Activated naive CD8-positive, alpha-beta T cell treated with anti-CD3 and anti-CD28 coated beads, Interleukin-2, amount 10 ng/mL, durations not matched to agents 7 days and 5 days (primary cell): ENCODE results near the gene GRIPAP1. TPM values are rescaled to one million over a fixed set of nuclear protein-coding genes. Genes with fewer than 3 reads are reported as not detected.
A peak's percentile ranks its signal among the peaks of the same experiment; 100 is the strongest.

Experiments used
- ATAC-seq: fragments of 150-1000 bp; cut with Tn5 transposase; one replicate; pipeline ENCODE4 v1.10.0; 2021; ENCODE audit warnings: low read depth, moderate library complexity
- POLR2A ChIA-PET: fragments of 350-600 bp; sonication (Branson Sonifier 250); formaldehyde crosslinking; loops from one replicate; lab custom pipeline; 2021; ENCODE audit warnings: antibody characterized with exemption; lab: Charles Lee
- DNase-seq: peaks from one replicate; pipeline ENCODE4 v3.0.0; 2021
- H3K27ac Mint-ChIP-seq: one replicate; pipeline ENCODE4 v1.8.0; 2022; ENCODE audit warnings: mild to moderate bottlenecking, mixed read lengths
- H3K27me3 Mint-ChIP-seq: one replicate; pipeline ENCODE4 v1.8.0; 2022; ENCODE audit warnings: mild to moderate bottlenecking, moderate library complexity, mixed read lengths
- H3K36me3 Mint-ChIP-seq: one replicate; pipeline ENCODE4 v1.8.0; 2021; ENCODE audit warnings: mild to moderate bottlenecking, mixed read lengths
- H3K4me1 Mint-ChIP-seq: one replicate; pipeline ENCODE4 v1.8.0; 2021; ENCODE audit warnings: mixed read lengths
- H3K4me3 Mint-ChIP-seq: one replicate; pipeline ENCODE4 v1.8.0; 2022; ENCODE audit warnings: mild to moderate bottlenecking, moderate library complexity, mixed read lengths
- H3K9me3 Mint-ChIP-seq: one replicate; pipeline ENCODE4 v1.8.0; 2021; ENCODE audit warnings: mixed read lengths
- total RNA-seq, 2 experiments: library from RNA; stranded (reverse); gene quantifications; one replicate each; pipeline ENCODE4 v1.2.3, GENCODE V29; 2021

The GRIPAP1 gene
- total RNA-seq, 2 experiments from 2014 or later = 116 to 123 TPM

GRCh38 chrX:48940404-48940955 lies 61.6 kb downstream of the GRIPAP1 start:
- no peak for DNase-seq
- no peak for ATAC-seq
- POLR2A ChIA-PET = interaction anchor here (1.0 to 7.2 kb wide), 5 partner anchors 21 to 139 kb away, joined by 3 to 51 read pairs (median 8); partner anchors contain the start of genes HDAC6, PIM2, PQBP1 and SLC35A2
- Mint-ChIP-seq H3K9me3 (no peaks in the 10 kb centered on the region), H3K4me1 (peaks cover 62% of the 10 kb centered on the region), H3K27me3 (no peaks in the 10 kb centered on the region), H3K36me3 (peaks cover 26% of the 10 kb centered on the region), H3K27ac (peak overlapping the region; percentile 96), H3K4me3 (peak overlapping the region; percentile 55)

GRCh38 chrX:48939524-48940228 lies 62.4 kb downstream of the GRIPAP1 start:
- Mint-ChIP-seq H3K27ac (peak overlapping the region; percentile 96), H3K36me3 (peaks cover 33% of the 10 kb centered on the region), H3K4me3 (peak overlapping the region; percentile 78), H3K4me1 (peaks cover 68% of the 10 kb centered on the region), H3K27me3 (no peaks in the 10 kb centered on the region), H3K9me3 (no peaks in the 10 kb centered on the region)
- ATAC-seq (peak; percentile 30), DNase-seq (peak; percentile 40)
- POLR2A ChIA-PET = interaction anchor here (1.0 to 7.2 kb wide), 7 partner anchors 19 to 256 kb away, joined by 3 to 51 read pairs (median 5); partner anchors contain the start of genes HDAC6, PIM2, PQBP1 and SLC35A2

- peak; percentile 56 for DNase-seq
- peaks cover 38% of the 10 kb centered on the region for H3K36me3 Mint-ChIP-seq
- H3K27me3 Mint-ChIP-seq = no peaks in the 10 kb centered on the region
- peak overlapping the region; percentile 96 for H3K27ac Mint-ChIP-seq
- peak; percentile 28 for ATAC-seq
- H3K9me3 Mint-ChIP-seq = no peaks in the 10 kb centered on the region
- POLR2A ChIA-PET = interaction anchor here (1.0 to 7.2 kb wide), 9 partner anchors 14 to 255 kb away, joined by 3 to 51 read pairs (median 4); partner anchors contain the start of genes GRIPAP1, OTUD5, PIM2 and SLC35A2
- peaks cover 64% of the 10 kb centered on the region for H3K4me1 Mint-ChIP-seq
- H3K4me3 Mint-ChIP-seq = peak overlapping the region; percentile 78
These were observed 63.2 kb downstream of the GRIPAP1 start for GRCh38 chrX:48938721-48939425.

- Mint-ChIP-seq H3K4me3 (peak overlapping the region; percentile 78), H3K27ac (peak overlapping the region; percentile 96), H3K4me1 (peaks cover 57% of the 10 kb centered on the region), H3K9me3 (no peaks in the 10 kb centered on the region), H3K36me3 (peaks cover 39% of the 10 kb centered on the region), H3K27me3 (no peaks in the 10 kb centered on the region)
- peak; percentile 83 for DNase-seq
- peak; percentile 83 for ATAC-seq
- POLR2A ChIA-PET = interaction anchor here (0.6 to 7.2 kb wide), 12 partner anchors 15 to 261 kb away, joined by 3 to 51 read pairs (median 4); partner anchors contain the start of genes GRIPAP1, OTUD5, PIM2 and PQBP1
These were observed 64.8 kb downstream of the GRIPAP1 start for GRCh38 chrX:48937054-48937907.

- peaks cover 35% of the 10 kb centered on the region for H3K36me3 Mint-ChIP-seq
These were observed 65.5 kb downstream of the GRIPAP1 start for GRCh38 chrX:48936429-48937053.

GRCh38 chrX:48935301-48935670 lies 66.8 kb downstream of the GRIPAP1 start:
- POLR2A ChIA-PET = no interaction called here
- no peak for ATAC-seq
- no peak overlapping the region for H3K4me3 Mint-ChIP-seq
- H3K36me3 Mint-ChIP-seq = peaks cover 29% of the 10 kb centered on the region
- no peak for DNase-seq
- H3K27ac Mint-ChIP-seq = no peak overlapping the region
- H3K27me3 Mint-ChIP-seq = no peaks in the 10 kb centered on the region
- peaks cover 41% of the 10 kb centered on the region for H3K4me1 Mint-ChIP-seq
- H3K9me3 Mint-ChIP-seq = no peaks in the 10 kb centered on the region

More at GRCh38 chrX:48936429-48937053, 65.5 kb downstream of the GRIPAP1 start:
- H3K4me1 Mint-ChIP-seq = peaks cover 50% of the 10 kb centered on the region
- peak overlapping the region; percentile 96 for H3K27ac Mint-ChIP-seq
- H3K4me3 Mint-ChIP-seq = peak overlapping the region; percentile 78
- DNase-seq = no peak
- H3K27me3 Mint-ChIP-seq = no peaks in the 10 kb centered on the region
- H3K9me3 Mint-ChIP-seq = no peaks in the 10 kb centered on the region
- ATAC-seq = no peak
- POLR2A ChIA-PET = interaction anchor here (0.8 to 7.2 kb wide), 8 partner anchors 13 to 245 kb away, joined by 3 to 51 read pairs (median 4); partner anchors contain the start of genes OTUD5, PIM2 and SLC35A2

- no peaks in the 10 kb centered on the region for H3K27me3 Mint-ChIP-seq
- ATAC-seq (no peak), DNase-seq (no peak)
- no peak overlapping the region for H3K4me3 Mint-ChIP-seq
- no peak overlapping the region for H3K27ac Mint-ChIP-seq
- POLR2A ChIA-PET = no interaction called here
- H3K9me3 Mint-ChIP-seq = no peaks in the 10 kb centered on the region
- H3K36me3 Mint-ChIP-seq = peaks cover 31% of the 10 kb centered on the region
- H3K4me1 Mint-ChIP-seq = peaks cover 37% of the 10 kb centered on the region
These were observed 67.3 kb downstream of the GRIPAP1 start for GRCh38 chrX:48934581-48935300.

- Mint-ChIP-seq H3K4me1 (peaks cover 28% of the 10 kb centered on the region), H3K4me3 (no peak overlapping the region), H3K27me3 (no peaks in the 10 kb centered on the region), H3K36me3 (peaks cover 31% of the 10 kb centered on the region), H3K9me3 (no peaks in the 10 kb centered on the region), H3K27ac (no peak overlapping the region)
- POLR2A ChIA-PET = no interaction called here
- no peak for ATAC-seq
- no peak for DNase-seq
These were observed 68.3 kb downstream of the GRIPAP1 start for GRCh38 chrX:48933757-48934156.

GRCh38 chrX:48927736-48928382 lies 74.2 kb downstream of the GRIPAP1 start:
- Mint-ChIP-seq H3K27me3 (no peaks in the 10 kb centered on the region), H3K27ac (no peak overlapping the region), H3K4me3 (no peak overlapping the region), H3K9me3 (no peaks in the 10 kb centered on the region), H3K36me3 (peaks cover 16% of the 10 kb centered on the region), H3K4me1 (peaks cover 12% of the 10 kb centered on the region)
- POLR2A ChIA-PET = no interaction called here
- DNase-seq (no peak), ATAC-seq (no peak)

- Mint-ChIP-seq H3K27ac (no peak overlapping the region), H3K4me1 (peaks cover 12% of the 10 kb centered on the region), H3K27me3 (no peaks in the 10 kb centered on the region), H3K9me3 (no peaks in the 10 kb centered on the region), H3K4me3 (no peak overlapping the region), H3K36me3 (peaks cover 15% of the 10 kb centered on the region)
- DNase-seq (no peak), ATAC-seq (no peak)
- POLR2A ChIA-PET = no interaction called here
These were observed 74.9 kb downstream of the GRIPAP1 start for GRCh38 chrX:48927123-48927522.

- POLR2A ChIA-PET = interaction anchor here (1.3 kb wide), 1 partner anchor 12 kb away, joined by 4 read pairs; no protein-coding TSS in a partner anchor
- H3K36me3 Mint-ChIP-seq = peaks cover 14% of the 10 kb centered on the region
- peak overlapping the region; percentile 66 for H3K27ac Mint-ChIP-seq
- no peaks in the 10 kb centered on the region for H3K9me3 Mint-ChIP-seq
- H3K4me3 Mint-ChIP-seq = no peak overlapping the region
- H3K4me1 Mint-ChIP-seq = peaks cover 28% of the 10 kb centered on the region
- H3K27me3 Mint-ChIP-seq = no peaks in the 10 kb centered on the region
- ATAC-seq (no peak), DNase-seq (no peak)
These were observed 77.8 kb downstream of the GRIPAP1 start for GRCh38 chrX:48924270-48924669.
